ENCODE measurements around the gene BSN.

BSN gene, protein sequence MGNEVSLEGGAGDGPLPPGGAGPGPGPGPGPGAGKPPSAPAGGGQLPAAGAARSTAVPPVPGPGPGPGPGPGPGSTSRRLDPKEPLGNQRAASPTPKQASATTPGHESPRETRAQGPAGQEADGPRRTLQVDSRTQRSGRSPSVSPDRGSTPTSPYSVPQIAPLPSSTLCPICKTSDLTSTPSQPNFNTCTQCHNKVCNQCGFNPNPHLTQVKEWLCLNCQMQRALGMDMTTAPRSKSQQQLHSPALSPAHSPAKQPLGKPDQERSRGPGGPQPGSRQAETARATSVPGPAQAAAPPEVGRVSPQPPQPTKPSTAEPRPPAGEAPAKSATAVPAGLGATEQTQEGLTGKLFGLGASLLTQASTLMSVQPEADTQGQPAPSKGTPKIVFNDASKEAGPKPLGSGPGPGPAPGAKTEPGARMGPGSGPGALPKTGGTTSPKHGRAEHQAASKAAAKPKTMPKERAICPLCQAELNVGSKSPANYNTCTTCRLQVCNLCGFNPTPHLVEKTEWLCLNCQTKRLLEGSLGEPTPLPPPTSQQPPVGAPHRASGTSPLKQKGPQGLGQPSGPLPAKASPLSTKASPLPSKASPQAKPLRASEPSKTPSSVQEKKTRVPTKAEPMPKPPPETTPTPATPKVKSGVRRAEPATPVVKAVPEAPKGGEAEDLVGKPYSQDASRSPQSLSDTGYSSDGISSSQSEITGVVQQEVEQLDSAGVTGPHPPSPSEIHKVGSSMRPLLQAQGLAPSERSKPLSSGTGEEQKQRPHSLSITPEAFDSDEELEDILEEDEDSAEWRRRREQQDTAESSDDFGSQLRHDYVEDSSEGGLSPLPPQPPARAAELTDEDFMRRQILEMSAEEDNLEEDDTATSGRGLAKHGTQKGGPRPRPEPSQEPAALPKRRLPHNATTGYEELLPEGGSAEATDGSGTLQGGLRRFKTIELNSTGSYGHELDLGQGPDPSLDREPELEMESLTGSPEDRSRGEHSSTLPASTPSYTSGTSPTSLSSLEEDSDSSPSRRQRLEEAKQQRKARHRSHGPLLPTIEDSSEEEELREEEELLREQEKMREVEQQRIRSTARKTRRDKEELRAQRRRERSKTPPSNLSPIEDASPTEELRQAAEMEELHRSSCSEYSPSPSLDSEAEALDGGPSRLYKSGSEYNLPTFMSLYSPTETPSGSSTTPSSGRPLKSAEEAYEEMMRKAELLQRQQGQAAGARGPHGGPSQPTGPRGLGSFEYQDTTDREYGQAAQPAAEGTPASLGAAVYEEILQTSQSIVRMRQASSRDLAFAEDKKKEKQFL (N-terminal part only)

GRCh38 chr3:49553692-49554632 lies at the start of gene BSN:
TSS of gene BSN (plus strand) at chr3:49554477. CDS start at chr3:49554603, 126 bp downstream.
- DNase-seq (ENCODE audit: low read depth in 2 of 2, low spot score in 1 of 2), result peak; percentile 64 to 84

DNA sequence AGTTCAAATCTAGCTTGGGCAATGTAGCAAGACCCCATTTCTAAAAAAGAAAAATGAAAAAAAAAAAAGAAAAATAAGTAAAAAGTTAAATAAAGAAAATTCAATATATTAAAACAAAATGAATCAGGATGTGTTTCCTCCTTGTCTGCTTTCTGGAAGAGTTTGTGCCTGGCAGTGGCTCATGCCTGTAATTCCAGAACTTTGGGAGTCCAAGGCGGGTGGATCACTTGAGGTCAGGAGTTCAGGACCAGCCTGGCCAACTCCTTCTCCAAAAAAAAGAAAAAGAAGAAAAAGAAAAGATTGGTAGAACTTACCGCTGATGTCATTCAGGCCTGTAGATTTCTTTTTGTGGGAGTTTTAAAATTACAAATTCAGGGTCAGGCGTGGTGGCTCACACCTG lies 47.4 kb upstream of the BSN start:
- DNase-seq (ENCODE audit: low read depth in 2 of 2, low spot score in 1 of 2), result no peak

DNA sequence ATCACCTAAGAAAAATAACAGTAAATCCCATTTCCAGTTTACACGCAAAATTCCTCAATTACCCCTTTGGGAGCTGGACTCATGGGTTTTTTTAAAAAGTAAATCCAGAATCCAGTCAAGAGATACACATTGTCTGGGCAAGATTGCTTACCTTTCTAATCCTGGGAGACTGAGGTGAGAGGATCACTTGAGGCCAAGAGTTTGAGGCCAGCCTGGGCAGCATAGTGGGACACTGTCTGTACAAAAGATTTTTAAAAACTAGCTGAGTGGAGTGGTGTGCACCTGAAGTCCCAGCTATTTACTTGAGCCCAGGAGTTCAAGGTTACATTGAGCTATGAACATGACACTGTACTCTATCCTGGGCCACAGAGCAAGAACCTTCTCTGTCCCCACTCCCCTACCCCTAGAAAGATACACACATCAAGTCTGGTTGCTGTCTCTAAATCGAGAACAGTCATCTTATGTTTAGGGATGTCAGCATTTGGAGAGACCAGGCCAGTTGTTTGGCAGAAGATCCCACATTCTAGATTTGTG lies 45.2 kb upstream of the BSN start:
- DNase-seq (ENCODE audit: low read depth in 2 of 2, low spot score in 1 of 2), result no peak

GRCh38 chr3:49511639-49512038 lies 42.6 kb upstream of the BSN start:
- no peak for DNase-seq (ENCODE audit: low read depth in 2 of 2, low spot score in 1 of 2)

GRCh38 chr3:49512781-49513355 lies 41.4 kb upstream of the BSN start:
- DNase-seq (ENCODE audit: low read depth in 2 of 2, low spot score in 1 of 2), result no peak

GRCh38 chr3:49513494-49514124 lies 40.7 kb upstream of the BSN start:
- no peak for DNase-seq (ENCODE audit: low read depth in 2 of 2, low spot score in 1 of 2)

- DNase-seq (ENCODE audit: low read depth in 2 of 2, low spot score in 1 of 2), result no peak
Measured at GRCh38 chr3:49518016-49518415, 36.3 kb upstream of the BSN start.

GRCh38 chr3:49518441-49518840 lies 35.8 kb upstream of the BSN start:
- DNase-seq (ENCODE audit: low read depth in 2 of 2, low spot score in 1 of 2), result no peak

DNA sequence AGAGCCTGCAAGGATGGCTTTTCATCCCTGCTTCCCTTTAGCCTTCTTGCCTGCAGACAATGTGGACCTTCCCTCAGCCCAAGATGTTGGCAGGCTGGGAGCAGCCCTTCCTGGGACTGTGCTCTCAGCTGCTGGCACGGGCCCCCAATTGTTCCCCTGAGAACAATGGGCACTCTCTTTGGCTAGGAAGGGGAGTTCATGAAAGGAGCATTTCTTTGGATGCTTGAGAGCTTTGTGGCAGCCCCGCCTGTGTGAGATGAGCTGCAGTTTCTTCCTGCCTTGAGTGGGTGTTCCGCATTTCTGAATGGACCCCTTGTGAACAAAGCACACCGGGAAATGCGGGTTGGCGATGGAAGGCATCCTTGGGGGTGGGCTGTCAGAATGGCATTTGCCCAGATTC lies 35.0 kb upstream of the BSN start:
- no peak for DNase-seq (ENCODE audit: low read depth in 2 of 2, low spot score in 1 of 2)

DNA sequence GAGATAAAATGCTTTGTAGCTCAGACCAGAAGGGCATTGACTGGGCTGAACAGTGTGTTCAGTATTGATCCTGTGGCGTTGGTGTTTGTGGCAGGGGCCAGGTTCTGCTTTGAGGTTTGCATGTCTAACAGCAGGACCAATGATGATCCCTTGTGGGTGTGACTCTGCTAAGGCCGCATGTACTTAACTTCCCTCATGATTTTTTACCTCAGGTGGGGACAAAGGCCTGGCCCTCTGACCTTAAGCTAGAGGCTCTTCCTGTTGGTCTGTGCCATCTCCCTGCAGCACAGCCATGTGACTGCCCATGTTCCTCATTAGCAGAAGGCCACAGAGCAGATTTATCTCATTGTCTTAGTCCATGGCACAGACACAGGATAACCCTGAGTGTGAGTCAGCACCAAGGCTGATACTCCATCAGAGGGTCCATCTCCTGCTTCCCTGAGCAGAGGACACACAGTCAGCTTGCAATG lies 34.3 kb upstream of the BSN start:
- DNase-seq (ENCODE audit: low read depth in 2 of 2, low spot score in 1 of 2), result no peak

DNA sequence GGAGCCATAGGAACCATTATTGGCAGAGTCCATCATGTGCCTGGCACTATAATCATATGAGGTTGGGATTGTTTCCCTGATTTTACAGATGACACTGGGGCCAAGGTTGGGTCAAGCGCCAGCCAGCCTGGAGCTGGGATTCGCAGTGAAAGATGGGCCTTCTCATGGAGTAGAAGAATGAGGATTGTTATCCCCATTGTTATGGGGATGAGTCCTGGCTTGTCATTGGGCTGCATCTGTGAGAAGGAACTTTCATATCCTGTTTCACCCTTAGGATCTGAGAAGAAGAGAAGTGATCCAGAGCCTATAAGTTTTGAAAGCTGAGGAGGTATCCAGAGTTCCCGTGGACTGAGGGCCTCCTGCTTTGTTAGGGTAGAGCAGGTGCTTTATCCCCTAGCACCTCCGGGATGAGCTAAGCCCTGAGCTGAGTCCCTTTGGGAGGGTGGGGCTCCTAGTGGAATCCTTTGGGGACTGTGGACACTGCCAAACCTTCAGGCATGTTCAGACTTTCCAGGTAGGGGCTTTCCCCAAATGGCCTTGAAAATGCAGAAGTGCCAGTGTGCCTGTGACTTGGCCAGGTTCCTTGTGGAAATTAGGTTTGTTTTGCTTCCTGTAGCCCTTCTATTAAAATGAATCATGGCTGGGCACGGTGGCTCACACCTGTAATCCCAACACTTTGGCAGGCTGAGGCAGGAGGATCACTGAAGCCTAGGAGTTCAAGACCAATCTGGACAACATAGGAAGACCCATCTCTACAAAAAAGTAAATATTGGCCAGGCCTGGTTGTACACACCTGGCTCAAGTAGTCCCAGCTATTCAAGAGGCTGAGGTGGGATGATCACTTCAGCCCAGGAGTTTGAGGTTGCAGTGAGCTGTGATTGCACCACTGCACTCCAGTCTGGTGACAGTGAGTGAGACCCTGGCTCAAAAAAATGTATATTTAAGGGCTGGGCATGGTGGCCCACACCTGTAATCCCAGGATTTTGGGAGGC lies 30.2 kb upstream of the BSN start:
- DNase-seq (ENCODE audit: low read depth in 2 of 2, low spot score in 1 of 2), result no peak

DNA sequence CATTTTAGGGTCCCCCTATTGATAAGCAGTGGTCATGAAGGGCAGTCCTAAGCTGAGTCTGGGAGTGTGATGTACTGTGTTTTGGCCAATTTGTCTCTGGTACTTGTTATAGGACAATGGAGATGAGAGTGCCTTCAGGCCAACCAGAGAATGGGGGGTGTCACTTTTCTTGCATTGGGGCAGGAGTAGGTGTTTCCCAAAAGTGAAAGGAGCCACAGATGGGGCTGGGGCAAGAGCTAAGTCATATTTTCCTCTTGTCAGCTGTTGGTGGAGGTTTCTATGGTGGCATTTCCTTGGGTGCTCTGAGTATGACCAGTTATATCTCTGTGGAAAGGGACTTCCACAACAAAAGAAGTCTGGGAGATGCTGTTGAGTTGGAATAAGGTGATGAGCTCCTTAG lies 24.7 kb upstream of the BSN start:
- no peak for DNase-seq (ENCODE audit: low read depth in 2 of 2, low spot score in 1 of 2)

GRCh38 chr3:49530231-49530630 lies 24.0 kb upstream of the BSN start:
- DNase-seq (ENCODE audit: low read depth in 2 of 2, low spot score in 1 of 2), result no peak

- DNase-seq (ENCODE audit: low read depth in 2 of 2, low spot score in 1 of 2), result no peak
Measured at GRCh38 chr3:49530701-49531100, 23.6 kb upstream of the BSN start.

DNA sequence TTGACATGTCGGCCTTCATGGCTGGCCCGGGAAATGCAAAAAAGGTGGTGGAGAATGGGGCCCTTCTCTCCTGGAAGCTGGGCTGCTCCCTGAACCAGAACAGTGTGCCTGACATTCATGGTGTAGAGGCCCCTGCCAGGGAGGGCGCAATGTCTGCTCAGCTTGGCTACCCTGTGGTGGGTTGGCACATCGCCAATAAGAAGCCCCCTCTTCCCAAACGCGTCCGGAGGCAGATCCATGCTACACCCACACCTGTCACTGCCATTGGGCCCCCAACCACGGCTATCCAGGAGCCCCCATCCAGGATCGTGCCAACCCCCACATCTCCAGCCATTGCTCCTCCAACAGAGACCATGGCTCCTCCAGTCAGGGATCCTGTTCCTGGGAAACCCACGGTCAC lies 23.1 kb upstream of the BSN start:
- DNase-seq (ENCODE audit: low read depth in 2 of 2, low spot score in 1 of 2), result no peak

DNA sequence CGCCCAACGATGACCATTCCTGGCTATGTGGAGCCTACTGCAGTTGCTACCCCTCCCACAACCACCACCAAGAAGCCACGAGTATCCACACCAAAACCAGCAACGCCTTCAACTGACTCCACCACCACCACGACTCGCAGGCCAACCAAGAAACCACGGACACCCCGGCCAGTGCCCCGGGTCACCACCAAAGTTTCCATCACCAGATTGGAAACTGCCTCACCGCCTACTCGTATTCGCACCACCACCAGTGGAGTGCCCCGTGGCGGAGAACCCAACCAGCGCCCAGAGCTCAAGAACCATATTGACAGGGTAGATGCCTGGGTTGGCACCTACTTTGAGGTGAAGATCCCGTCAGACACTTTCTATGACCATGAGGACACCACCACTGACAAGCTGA lies 22.6 kb upstream of the BSN start:
- no peak for DNase-seq (ENCODE audit: low read depth in 2 of 2, low spot score in 1 of 2)

GRCh38 chr3:49533031-49533430 lies 21.2 kb upstream of the BSN start:
- no peak for DNase-seq (ENCODE audit: low read depth in 2 of 2, low spot score in 1 of 2)
